IPS-18c (cell line): ENCODE data around the gene ZNF821.
"Not testable (repeated sequence)": the region's sequence is repeated elsewhere in the genome, so short reads cannot be mapped to it uniquely, and the experiment has no call there.

Experiments used
- H3K4me3 ChIP-seq: 2 replicates; pipeline ENCODE4 v1.7.0; 2013; ENCODE audit warnings: low read depth, mild to moderate bottlenecking, low read length, moderate library complexity; ENCODE audit not compliant: insufficient read depth
- H3K9me3 ChIP-seq: one replicate; pipeline ENCODE4 v1.6.1; 2013; ENCODE audit warnings: mild to moderate bottlenecking, low read length, moderate library complexity; ENCODE audit not compliant: control insufficient read depth, insufficient read depth

Gene ZNF821

DNA sequence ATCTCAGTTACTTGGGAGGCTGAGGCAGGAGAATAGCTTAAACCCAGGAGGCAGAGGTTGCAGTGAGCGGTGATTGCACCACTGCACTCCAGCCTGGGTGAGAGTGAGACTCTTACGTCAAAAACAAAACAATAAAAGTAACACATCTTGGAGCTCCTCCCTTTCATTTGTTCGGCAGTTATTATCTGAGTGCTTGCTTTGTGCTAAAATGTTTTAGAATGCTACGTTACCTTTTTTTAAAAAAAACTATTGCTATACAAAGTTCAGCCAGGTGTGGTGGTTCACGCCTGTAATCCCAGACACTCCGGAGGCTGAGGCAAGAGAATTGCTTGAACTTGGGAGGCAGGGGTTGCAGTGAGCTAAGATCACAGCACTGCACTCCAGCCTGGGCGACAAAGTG is 27.1 kb upstream of the ZNF821 start:
- Histone ChIP-seq H3K4me3 (no peak overlapping the region), H3K9me3 (no peaks in the 10 kb centered on the region)

DNA sequence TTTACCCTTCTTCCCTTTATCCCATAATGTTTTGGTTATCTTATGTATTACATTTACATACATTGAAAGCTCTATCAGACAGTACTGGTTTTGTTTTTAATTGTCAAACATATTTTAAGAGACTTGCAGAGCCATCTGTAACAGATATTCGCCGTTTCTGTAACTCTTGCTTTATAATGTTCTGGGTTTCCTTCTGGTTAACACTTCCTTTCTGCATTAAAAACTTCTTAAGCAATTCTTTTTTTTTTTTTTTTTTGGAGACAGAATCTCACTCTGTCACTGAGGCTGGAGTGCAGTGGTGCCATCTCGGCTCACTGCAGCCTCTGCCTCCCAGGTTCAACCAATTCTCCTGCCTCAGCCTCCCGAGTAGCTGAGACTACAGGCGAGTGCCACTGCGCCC is 21.8 kb upstream of the ZNF821 start:
- H3K9me3 ChIP-seq, H3K4me3 ChIP-seq: not testable (repeated sequence)

DNA sequence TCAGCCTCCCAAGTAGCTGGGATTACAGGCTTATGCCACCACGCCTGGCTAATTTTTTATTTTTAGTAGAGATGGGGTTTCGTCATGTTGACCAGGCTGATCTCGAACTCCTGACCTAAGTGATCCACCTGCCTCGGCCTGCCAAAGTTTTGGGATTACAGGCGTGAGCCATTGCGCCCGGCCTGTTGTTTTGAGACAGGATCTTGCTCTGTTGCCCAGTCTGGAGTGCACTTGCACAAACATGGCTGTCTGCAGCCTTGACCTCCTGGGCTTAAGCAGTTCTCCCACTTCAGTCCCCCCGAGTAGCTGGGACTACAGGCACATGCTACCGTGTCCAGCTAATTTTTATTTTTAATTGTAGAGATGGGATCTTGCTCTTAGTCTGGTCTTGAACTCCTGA is 20.3 kb upstream of the ZNF821 start:
- no peak overlapping the region for H3K4me3 ChIP-seq

DNA sequence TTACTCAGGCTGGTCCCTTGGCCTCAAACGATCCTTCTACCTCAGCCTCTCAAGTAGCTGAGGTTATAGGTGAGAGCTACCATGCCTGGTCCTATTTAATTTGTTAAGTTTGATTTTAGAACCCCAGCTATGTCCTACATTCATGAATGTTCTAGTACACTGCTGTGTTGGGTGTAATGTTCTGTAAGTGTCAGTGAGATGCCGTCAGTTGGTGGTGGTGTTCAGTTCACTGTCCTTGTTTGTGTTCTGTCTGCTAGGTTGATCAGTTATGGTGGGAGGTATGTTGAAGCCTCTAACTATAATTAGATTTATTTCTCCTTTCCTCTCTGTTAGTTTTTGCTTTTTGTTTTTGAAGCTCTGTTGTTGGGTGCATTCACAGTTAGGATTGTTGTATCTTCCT is 19.6 kb upstream of the ZNF821 start:
- H3K9me3 ChIP-seq: no peaks in the 10 kb centered on the region
- no peak overlapping the region for H3K4me3 ChIP-seq

More for the DNA sequence above, 20.3 kb upstream of the ZNF821 start:
- H3K9me3 ChIP-seq: no peaks in the 10 kb centered on the region

- no peaks in the 10 kb centered on the region for H3K9me3 ChIP-seq
Measured at GRCh38 chr16:71902656-71903365, 18.8 kb upstream of the ZNF821 start.

GRCh38 chr16:71899171-71899570 is 15.2 kb upstream of the ZNF821 start:
- Histone ChIP-seq H3K9me3 (no peaks in the 10 kb centered on the region), H3K4me3 (no peak overlapping the region)

More at GRCh38 chr16:71902656-71903365, 18.8 kb upstream of the ZNF821 start:
- H3K4me3 ChIP-seq: no peak overlapping the region

GRCh38 chr16:71896764-71897368 is 12.9 kb upstream of the ZNF821 start:
- peak overlapping the region; percentile 70 for H3K4me3 ChIP-seq
- no peaks in the 10 kb centered on the region for H3K9me3 ChIP-seq

GRCh38 chr16:71895679-71896365 is 11.8 kb upstream of the ZNF821 start:
- Histone ChIP-seq H3K4me3 (peak overlapping the region; percentile 70), H3K9me3 (no peaks in the 10 kb centered on the region)

- Histone ChIP-seq H3K4me3 (peak within 1 kb of the TSS; percentile 70), H3K9me3 (no peaks in the 10 kb centered on the region)
Measured at GRCh38 chr16:71894921-71895678, 11.1 kb upstream of the ZNF821 start, which contains the start of gene IST1. TSS of gene IST1 (plus strand) at chr16:71895531. CDS start at chr16:71915641, 20,110 bp downstream.

- Histone ChIP-seq H3K9me3 (no peaks in the 10 kb centered on the region), H3K4me3 (peak overlapping the region; percentile 70)
Measured at GRCh38 chr16:71894229-71894920, 10.4 kb upstream of the ZNF821 start.

DNA sequence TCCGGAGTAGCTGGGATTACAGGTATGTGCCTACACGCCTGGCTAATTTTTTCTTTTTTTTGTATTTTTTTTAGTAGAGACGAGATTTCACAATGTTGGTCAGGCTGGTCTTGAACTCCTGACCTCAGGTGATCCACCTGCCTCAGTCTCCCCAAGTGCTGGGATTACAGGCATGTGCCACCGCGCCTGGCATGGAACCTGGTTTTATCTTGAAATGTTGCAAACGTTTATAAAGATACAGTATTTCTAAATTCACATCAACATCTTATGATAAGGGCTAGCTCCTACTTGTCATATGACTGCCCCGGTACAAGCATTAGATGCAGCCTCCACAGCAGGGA is 9.9 kb upstream of the ZNF821 start:
- H3K4me3 ChIP-seq: peak overlapping the region; percentile 70

GRCh38 chr16:71889147-71889546 is 5.2 kb upstream of the ZNF821 start:
- Histone ChIP-seq H3K9me3 (no peaks in the 10 kb centered on the region), H3K4me3 (no peak overlapping the region)

More for the DNA sequence above, 9.9 kb upstream of the ZNF821 start:
- no peaks in the 10 kb centered on the region for H3K9me3 ChIP-seq

DNA sequence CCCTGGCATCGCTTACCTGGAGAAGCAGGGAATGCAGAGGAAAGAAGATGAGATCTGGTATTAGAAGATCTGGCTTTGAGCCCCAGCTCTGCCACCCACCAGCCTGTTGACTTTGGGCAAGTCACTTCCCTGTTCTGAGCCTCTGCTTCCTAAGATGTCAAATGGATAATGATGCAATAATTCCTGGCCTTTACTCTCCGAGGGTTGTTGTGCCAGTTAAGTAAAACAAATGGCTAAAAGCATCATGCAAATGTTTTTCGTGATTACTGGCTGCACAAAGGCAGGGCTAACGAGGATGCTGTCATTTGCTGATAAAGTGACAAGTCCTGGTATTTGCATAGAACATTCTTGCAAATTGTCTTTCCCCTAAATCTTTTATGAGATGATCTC is 1.3 kb upstream of the ZNF821 start:
- no peak overlapping the region for H3K4me3 ChIP-seq
- no peaks in the 10 kb centered on the region for H3K9me3 ChIP-seq

GRCh38 chr16:71883168-71883848 is 674 bp downstream of the ZNF821 start:
- H3K9me3 ChIP-seq: no peaks in the 10 kb centered on the region
- H3K4me3 ChIP-seq: peak overlapping the region; percentile 93

- Histone ChIP-seq H3K9me3 (no peaks in the 10 kb centered on the region), H3K4me3 (peak overlapping the region; percentile 93)
Measured at GRCh38 chr16:71882505-71883167, 1.3 kb downstream of the ZNF821 start.

- H3K9me3 ChIP-seq: no peaks in the 10 kb centered on the region
- H3K4me3 ChIP-seq: no peak overlapping the region
Measured at GRCh38 chr16:71880176-71880575, 3.8 kb downstream of the ZNF821 start.
